Mammary epithelial cell (primary cell): ENCODE data around the gene SLC48A1.

ENCODE experiments used
- CTCF ChIP-seq, 2 donors: IDR thresholded peaks in 1 of 2; conservative IDR thresholded peaks in 1 of 2; 2 replicates each; pipeline ENCODE4 v1.5.1; 2011 to 2012; ENCODE audit warnings: inconsistent platforms in 2 of 2, low read length in 2 of 2, mild to moderate bottlenecking in 2 of 2, control low read depth in 1 of 2, low read depth in 1 of 2; ENCODE audit not compliant: insufficient read depth in 1 of 2; ENCODE audit errors: extremely low read depth in 1 of 2
- EZH2 ChIP-seq: IDR thresholded peaks from 2 replicates; pipeline ENCODE4 v1.6.1; 2012; ENCODE audit warnings: low read length, inconsistent platforms, borderline replicate concordance

- TF ChIP-seq EZH2 (no peak), CTCF (conservative IDR thresholded peaks at IDR 0.05 in 1 of 2, IDR thresholded peaks at IDR 0.05 in 1 of 2; ENCODE audit: extremely low read depth in 1 of 2, insufficient read depth in 1 of 2, low read depth in 1 of 2, low read length in 2 of 2) (no peak)
These were observed 31.1 kb downstream of the SLC48A1 start for GRCh38 chr12:47804171-47804570.
